Stimulated activated CD8-positive, alpha-beta memory T cell treated with anti-CD3 and anti-CD28 coated beads, Interleukin-15, amount 100 ng/mL, for 4 hours (primary cell): ENCODE results near the gene GIMAP8.
"Not testable (repeated sequence)": the region's sequence is repeated elsewhere in the genome, so short reads cannot be mapped to it uniquely, and the experiment has no call there.

ENCODE experiments used
- DNase-seq, 2 donors: peaks; one replicate each; pipeline ENCODE4 v3.0.0-alpha.2; 2020; ENCODE audit warnings: low read depth in 2 of 2

Gene GIMAP8

DNA sequence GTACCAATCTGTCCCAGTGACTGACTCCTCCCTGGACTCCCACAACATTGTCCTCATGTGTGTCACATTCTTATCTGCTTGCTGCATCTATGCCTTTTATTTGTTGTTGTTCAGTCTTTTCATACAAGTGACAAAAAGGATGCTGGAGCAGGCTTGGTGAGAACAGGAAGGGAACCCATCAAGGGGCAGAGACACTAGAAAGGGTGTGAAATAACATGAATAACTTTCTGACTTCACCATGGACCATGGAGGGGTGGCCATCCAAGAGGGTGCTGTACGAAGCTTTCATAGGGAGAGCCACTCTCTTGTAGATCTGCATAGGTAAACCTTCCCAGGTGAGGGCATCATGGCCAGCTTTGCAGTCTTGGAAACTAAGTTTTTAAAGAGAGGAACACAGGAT, 14.5 kb downstream of the GIMAP8 start:
- DNase-seq: no peak

DNA sequence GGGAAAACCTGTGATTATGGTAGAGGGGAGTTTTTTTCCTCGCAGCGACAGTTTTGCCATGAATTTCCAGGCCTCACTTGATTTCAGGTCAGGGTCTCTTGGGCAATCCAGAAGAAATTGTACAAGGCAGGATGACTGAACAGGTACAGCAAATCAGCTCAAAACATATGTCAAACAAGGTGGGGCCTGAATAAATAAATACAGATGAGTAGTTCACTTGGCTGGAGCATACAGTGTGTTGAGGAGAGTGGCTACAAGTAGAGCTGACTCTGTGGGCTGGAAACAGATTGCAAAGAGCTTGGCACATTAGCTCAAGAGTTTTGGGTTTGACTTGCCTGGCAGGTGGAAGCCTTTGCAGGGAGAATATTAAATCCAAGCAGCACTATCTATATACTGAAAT, 15.0 kb downstream of the GIMAP8 start:
- no peak for DNase-seq

- no peak for DNase-seq
Observed at GRCh38 chr7:150466477-150466876, 16.0 kb downstream of the GIMAP8 start.

GRCh38 chr7:150468241-150468640, 17.8 kb downstream of the GIMAP8 start:
- DNase-seq: no peak

DNA sequence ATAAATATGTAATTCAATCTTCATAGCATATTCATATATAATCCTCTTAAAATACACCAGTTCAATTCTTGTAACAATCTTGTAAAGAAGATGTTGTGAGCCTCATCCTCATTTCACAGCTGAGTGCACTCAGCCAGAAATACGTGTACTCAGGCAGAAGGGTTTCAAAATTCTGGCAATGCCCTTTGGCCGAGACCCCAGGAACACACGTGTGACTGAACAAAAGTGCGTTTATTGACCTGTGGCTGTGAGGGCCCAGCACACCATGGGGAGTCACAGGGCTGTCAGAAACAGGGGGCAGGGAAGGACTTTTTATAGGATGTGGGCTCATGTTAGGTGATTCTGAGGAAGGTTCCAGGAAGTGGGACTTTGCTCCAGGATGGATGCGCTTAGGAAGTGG, 21.5 kb downstream of the GIMAP8 start:
- no peak for DNase-seq

DNA sequence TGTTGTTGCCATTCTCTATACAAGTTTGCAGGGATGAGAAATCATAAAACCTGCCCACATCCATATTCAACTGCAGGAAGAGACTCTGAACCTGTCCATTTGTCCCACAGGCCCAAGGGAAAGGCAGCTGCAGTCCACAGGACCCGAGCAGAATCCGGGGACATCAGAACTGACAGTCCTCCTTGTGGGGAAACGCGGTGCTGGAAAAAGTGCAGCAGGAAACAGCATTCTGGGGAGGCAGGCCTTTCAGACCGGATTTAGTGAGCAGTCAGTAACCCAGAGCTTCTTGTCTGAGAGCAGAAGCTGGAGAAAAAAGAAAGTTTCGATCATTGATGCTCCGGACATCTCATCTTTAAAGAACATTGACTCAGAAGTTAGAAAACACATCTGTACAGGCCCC, 23.5 kb downstream of the GIMAP8 start:
- no peak for DNase-seq

DNA sequence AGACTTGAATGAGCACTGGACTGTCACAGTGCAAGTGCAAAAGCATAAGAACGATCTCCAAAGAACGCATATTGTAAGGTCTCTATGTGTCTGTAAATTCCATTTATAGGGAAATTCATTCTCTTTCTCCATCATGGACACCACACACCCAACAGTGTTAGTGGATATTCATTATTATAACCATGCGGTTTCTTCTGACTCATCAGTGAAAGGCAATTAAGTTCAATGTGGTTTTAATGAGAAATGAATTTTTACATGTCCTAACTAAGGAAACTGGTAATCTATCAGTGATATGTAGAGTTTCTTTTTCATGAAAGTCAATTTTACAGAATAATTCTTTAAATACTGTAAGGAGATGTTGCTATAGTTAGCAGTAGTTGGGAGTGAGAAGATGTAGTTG, 25.9 kb downstream of the GIMAP8 start:
- no peak for DNase-seq

GRCh38 chr7:150476819-150477631, 26.6 kb downstream of the GIMAP8 start:
- peak in 1 of 2 donors; percentile 56 for DNase-seq

- no peak for DNase-seq
Observed at GRCh38 chr7:150479023-150479716, 28.7 kb downstream of the GIMAP8 start.

GRCh38 chr7:150481186-150481920, 30.9 kb downstream of the GIMAP8 start:
- peak in 1 of 2 donors; percentile 17 for DNase-seq

DNA sequence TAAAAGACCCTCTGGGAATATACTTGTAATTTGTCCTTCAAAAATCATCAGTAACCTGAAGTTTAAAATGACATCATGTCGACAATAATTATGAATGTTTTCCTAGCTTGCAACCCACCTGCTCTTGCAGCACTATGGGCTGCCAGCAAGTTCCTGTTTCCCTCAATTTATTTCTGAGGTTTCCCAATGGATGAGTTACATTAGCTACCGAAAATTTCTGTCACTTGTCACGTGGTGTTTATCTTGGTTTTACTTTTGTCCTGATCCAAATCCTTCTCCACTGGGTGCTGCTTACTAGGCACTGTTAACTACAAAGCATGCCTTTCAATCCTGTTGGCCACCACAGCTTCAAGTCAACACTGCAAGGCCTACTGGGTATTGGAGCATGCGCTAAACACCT, 31.5 kb downstream of the GIMAP8 start:
- no peak for DNase-seq

DNA sequence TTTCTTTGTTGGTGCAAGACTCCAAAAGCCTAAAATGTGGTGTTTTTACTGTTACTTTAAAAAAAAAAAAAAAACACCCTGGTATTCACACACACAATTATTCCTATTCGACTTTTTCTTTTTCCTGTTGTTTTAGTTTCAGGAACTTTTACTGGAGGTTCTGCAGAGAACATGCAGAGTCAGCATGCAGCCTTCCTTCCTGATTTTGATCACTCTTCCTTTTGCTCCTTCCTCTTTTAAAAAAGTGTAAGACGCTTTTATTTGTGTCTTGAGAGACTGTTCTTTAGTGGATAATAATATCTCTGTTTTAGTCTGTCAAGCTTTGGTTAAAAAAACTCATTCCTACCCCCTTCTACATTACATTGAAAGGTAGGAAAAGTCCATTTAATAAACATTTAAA, 33.1 kb downstream of the GIMAP8 start:
- DNase-seq: not testable (repeated sequence)

GRCh38 chr7:150484071-150484470, 33.6 kb downstream of the GIMAP8 start:
- DNase-seq: not testable (repeated sequence)

GRCh38 chr7:150487625-150488024, 37.2 kb downstream of the GIMAP8 start:
- no peak for DNase-seq

- no peak for DNase-seq
Observed at GRCh38 chr7:150489782-150490181, 39.4 kb downstream of the GIMAP8 start.

- not testable (repeated sequence) for DNase-seq
Observed at GRCh38 chr7:150493442-150493841, 43.0 kb downstream of the GIMAP8 start.

- no peak for DNase-seq
Observed at GRCh38 chr7:150502519-150502918, 52.1 kb downstream of the GIMAP8 start.

- no peak for DNase-seq
Observed at GRCh38 chr7:150503155-150503554, 52.7 kb downstream of the GIMAP8 start.

GRCh38 chr7:150503581-150503980, 53.2 kb downstream of the GIMAP8 start:
- DNase-seq: no peak

DNA sequence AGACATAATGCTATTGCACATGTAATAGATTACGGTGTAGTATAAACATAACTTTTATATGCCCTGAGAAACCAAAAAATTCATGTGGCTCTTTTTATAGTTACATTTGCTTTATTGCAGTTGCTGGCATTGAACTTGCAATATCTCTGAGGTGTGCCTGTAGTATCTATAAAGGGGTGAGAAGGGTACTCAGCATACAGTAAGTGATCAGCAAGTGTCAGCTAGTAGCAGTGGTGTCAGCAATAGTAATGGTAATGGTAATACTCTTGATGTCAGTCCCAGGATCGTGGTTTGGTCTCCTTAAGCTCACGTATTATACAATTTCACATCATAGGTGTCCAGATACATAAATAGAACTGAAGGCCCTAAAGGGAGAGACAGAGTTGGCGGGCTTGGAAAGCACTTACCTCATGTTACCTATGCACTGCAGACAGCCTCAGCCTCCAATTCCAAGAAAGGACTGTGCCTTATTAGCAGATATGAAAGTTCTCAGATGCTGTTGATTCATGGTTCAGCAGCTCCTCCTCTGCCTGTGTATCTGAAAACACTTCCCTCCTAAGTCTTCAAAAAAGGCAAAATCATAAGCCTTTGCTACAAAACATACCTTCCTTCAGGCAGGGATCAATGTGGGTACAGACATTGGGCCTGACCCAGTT, 57.6 kb downstream of the GIMAP8 start:
- no peak for DNase-seq

DNA sequence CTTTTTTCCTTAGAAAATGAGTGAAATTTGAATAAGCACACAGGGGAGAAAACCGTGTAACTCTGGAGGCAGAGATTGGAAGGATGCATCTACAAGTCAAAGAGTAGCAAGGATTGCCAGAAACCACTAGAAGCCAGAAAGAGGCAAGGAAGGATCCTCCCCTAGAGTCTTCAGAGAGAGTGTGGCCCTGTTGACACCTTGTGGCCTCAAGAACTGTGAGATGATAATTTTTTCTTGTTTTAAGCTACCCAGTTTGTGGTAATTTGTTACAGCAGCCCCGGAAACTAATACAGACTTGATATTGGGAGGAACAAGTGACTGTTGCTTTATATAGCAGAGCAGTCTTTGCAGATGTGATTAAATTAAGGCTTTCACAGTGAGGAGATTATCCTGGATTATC, 60.6 kb downstream of the GIMAP8 start:
- no peak for DNase-seq

DNA sequence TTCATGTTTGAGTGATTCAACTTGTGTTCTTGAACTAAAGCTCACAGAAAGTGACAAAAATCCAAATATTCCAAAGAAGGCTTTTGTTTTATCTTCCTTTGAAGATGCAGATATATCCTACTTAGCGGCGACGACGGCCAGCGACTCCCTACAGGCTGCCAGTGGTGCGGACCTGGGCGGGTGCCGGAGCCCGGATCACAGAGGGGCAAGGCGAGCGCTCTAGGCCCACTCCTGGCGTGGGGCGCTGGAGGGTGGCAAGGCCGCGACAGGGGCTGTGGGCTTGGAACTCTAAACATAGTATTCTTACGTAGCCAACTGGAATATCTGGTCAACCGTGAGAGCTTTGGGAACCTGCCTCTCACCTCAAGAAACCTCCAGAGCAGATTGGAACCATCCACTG, 63.3 kb downstream of the GIMAP8 start:
- DNase-seq: no peak
